ENCODE measurements around the gene PTPRG. TPM values are rescaled to one million over a fixed set of nuclear protein-coding genes. Genes with fewer than 3 reads are reported as not detected.

The PTPRG gene
- total and polyA plus RNA-seq, 2 experiments from 2014 or later: 24.4 to 131 TPM

- TF ChIP-seq, protein P1, sequence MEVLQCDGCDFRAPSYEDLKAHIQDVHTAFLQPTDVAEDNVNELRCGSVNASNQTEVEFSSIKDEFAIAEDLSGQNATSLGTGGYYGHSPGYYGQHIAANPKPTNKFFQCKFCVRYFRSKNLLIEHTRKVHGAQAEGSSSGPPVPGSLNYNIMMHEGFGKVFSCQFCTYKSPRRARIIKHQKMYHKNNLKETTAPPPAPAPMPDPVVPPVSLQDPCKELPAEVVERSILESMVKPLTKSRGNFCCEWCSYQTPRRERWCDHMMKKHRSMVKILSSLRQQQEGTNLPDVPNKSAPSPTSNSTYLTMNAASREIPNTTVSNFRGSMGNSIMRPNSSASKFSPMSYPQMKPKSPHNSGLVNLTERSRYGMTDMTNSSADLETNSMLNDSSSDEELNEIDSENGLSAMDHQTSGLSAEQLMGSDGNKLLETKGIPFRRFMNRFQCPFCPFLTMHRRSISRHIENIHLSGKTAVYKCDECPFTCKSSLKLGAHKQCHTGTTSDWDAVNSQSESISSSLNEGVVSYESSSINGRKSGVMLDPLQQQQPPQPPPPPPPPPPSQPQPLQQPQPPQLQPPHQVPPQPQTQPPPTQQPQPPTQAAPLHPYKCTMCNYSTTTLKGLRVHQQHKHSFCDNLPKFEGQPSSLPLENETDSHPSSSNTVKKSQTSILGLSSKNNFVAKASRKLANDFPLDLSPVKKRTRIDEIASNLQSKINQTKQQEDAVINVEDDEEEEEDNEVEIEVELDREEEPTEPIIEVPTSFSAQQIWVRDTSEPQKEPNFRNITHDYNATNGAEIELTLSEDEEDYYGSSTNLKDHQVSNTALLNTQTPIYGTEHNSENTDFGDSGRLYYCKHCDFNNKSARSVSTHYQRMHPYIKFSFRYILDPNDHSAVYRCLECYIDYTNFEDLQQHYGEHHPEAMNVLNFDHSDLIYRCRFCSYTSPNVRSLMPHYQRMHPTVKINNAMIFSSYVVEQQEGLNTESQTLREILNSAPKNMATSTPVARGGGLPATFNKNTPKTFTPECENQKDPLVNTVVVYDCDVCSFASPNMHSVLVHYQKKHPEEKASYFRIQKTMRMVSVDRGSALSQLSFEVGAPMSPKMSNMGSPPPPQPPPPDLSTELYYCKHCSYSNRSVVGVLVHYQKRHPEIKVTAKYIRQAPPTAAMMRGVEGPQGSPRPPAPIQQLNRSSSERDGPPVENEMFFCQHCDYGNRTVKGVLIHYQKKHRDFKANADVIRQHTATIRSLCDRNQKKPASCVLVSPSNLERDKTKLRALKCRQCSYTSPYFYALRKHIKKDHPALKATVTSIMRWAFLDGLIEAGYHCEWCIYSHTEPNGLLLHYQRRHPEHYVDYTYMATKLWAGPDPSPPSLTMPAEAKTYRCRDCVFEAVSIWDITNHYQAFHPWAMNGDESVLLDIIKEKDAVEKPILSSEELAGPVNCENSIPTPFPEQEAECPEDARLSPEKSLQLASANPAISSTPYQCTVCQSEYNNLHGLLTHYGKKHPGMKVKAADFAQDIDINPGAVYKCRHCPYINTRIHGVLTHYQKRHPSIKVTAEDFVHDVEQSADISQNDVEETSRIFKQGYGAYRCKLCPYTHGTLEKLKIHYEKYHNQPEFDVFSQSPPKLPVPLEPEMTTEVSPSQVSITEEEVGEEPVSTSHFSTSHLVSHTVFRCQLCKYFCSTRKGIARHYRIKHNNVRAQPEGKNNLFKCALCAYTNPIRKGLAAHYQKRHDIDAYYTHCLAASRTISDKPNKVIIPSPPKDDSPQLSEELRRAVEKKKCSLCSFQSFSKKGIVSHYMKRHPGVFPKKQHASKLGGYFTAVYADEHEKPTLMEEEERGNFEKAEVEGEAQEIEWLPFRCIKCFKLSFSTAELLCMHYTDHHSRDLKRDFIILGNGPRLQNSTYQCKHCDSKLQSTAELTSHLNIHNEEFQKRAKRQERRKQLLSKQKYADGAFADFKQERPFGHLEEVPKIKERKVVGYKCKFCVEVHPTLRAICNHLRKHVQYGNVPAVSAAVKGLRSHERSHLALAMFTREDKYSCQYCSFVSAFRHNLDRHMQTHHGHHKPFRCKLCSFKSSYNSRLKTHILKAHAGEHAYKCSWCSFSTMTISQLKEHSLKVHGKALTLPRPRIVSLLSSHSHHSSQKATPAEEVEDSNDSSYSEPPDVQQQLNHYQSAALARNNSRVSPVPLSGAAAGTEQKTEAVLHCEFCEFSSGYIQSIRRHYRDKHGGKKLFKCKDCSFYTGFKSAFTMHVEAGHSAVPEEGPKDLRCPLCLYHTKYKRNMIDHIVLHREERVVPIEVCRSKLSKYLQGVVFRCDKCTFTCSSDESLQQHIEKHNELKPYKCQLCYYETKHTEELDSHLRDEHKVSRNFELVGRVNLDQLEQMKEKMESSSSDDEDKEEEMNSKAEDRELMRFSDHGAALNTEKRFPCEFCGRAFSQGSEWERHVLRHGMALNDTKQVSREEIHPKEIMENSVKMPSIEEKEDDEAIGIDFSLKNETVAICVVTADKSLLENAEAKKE (CRISPR knock-in tag; IDR thresholded peaks at IDR 0.05): no peak
These were observed 648.6 kb downstream of the PTPRG start (continued) for GRCh38 chr3:62210011-62210410.

DNA sequence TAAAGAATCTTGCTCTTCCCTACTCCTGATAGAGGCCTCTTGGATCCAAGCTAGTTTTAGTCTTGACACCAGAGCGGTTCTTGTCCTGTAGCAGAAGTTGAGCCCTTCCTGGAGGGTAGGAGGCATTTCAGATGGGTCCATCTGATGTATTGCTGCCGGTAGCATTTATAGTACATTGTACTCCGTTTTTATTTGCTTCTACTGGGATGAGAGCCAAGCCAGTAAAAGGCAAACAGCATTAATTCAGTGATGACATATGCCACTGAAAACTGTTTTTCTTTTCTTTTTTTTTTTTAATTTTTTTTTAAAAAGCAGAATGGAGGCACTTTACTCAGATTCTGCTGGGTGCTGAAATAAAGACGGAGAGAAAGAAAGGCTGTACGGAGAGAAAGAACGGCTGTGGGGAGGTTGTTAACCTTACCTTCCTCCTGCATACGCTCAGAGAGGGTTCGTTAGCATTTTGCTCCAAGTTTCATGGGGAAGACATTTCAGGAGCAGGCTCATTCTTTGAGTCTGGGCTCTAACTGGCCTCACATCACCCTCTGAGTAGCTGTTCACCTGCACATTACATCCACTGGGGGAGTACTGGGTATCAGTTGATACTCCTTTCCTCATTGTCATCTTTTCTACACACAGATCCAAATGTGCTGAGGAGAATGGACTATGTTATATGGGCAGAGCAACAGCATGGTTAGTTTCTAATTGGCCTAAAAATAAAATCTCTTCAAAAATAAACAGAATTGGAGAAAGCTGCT lies 650.5 kb downstream of the PTPRG start:
- no peaks in the 10 kb centered on the region for H3K36me3 ChIP-seq (ENCODE audit: insufficient read depth)
- Mint-ChIP-seq H3K4me3 (no peak overlapping the region), H3K36me3 (ENCODE audit: low read depth) (peaks cover 5% of the 10 kb centered on the region; the same call in 1 of the 3 replicates), H3K27ac (peak overlapping the region; percentile 46), H3K9me3 (no peaks in the 10 kb centered on the region), H3K27me3 (ENCODE audit: insufficient read depth, low read depth, poor library complexity) (peaks cover 8% of the 10 kb centered on the region), H3K4me1 (peaks cover 22% of the 10 kb centered on the region)
- no peaks in the 10 kb centered on the region for H3K9me2 ChIP-seq (ENCODE audit: insufficient read depth)
- no peak overlapping the region for H3K4me3 ChIP-seq
- DNase-seq (ENCODE audit: low spot score): peak; percentile 63
- no peaks in the 10 kb centered on the region for H3K27me3 ChIP-seq (ENCODE audit: insufficient read depth)
- ATAC-seq: peak; percentile 78
- no peaks in the 10 kb centered on the region for H3F3A ChIP-seq (replicated peaks; ENCODE audit: low read depth)
- H4K20me1 ChIP-seq (replicated peaks; ENCODE audit: insufficient read depth): peaks cover 5% of the 10 kb centered on the region; the same call in 1 of the 2 replicates
- no peaks in the 10 kb centered on the region for H3K4me1 ChIP-seq (ENCODE audit: insufficient read depth)
- no peaks in the 10 kb centered on the region for H3K79me2 ChIP-seq (replicated peaks; ENCODE audit: insufficient read depth)
- no peak overlapping the region for H3K4me2 ChIP-seq
- no peak overlapping the region for H3K27ac ChIP-seq (ENCODE audit: low read depth)
- no peak overlapping the region for H2AFZ ChIP-seq
- no peak for TF ChIP-seq EZH2phosphoT487 (IDR thresholded peaks at IDR 0.05; ENCODE audit: unreplicated experiment)
- TF ChIP-seq CREB1 (CRISPR knock-in tag; IDR thresholded peaks at IDR 0.05; ENCODE audit: low read depth): no peak
- no peak for TF ChIP-seq STAT1 (IDR thresholded peaks at IDR 0.05; ENCODE audit: unreplicated experiment)
- no peak for TF ChIP-seq ZNF331 (CRISPR knock-in tag; IDR thresholded peaks at IDR 0.05; ENCODE audit: low read depth)
- no peak for TF ChIP-seq NANOG (IDR thresholded peaks at IDR 0.05; ENCODE audit: borderline replicate concordance)
- TF ChIP-seq POLR2AphosphoS5 (IDR thresholded peaks at IDR 0.05; ENCODE audit: low read depth): no peak
- peak in 1 of 2 experiments; percentile 42; a peak in 1 of 4 replicates for TF ChIP-seq CTCF (conservative IDR thresholded peaks at IDR 0.05; ENCODE audit: low read depth in 2 of 2)

Measured in GM23338 (cell line).